Esophagus muscularis mucosa (tissue), 3 donors: ENCODE data around the gene TMTC3.

ENCODE experiments used
- CTCF ChIP-seq, 3 experiments: fragments of 200-600 bp in 2 of 3; fragments of 450-650 bp in 1 of 3; sonication (generic) in 2 of 3; IDR thresholded peaks; one replicate each; pipeline ENCODE4 v1.5.1; 2017 to 2019; ENCODE audit warnings: antibody characterized with exemption in 3 of 3, mild to moderate bottlenecking in 2 of 3, moderate library complexity in 1 of 3
- POLR2A ChIP-seq: fragments of 450-650 bp; IDR thresholded peaks from one replicate; pipeline ENCODE4 v1.6.1; 2017; ENCODE audit warnings: antibody characterized with exemption, moderate library complexity, mild to moderate bottlenecking, low read depth

GRCh38 chr12:88144546-88145468 is 2.7 kb downstream of the TMTC3 start:
- TF ChIP-seq CTCF (IDR thresholded peaks at IDR 0.05): no peak
- no peak for TF ChIP-seq POLR2A
